ENCODE measurements around the gene PSMB5. TPM values are rescaled to one million over a fixed set of nuclear protein-coding genes. Genes with fewer than 3 reads are reported as not detected.

Gene PSMB5
- polyA plus RNA-seq, 1 experiment = 304 TPM

GRCh38 chr14:23056956-23057756 is 22.5 kb upstream of the PSMB5 start, which contains the start of gene CDH24:
Gene CDH24, minus strand, starts transcription at chr14:23057520. Its CDS starts 1,787 bp downstream, at chr14:23055733.
- TF ChIP-seq CTCF (IDR thresholded peaks at IDR 0.05; ENCODE audit: insufficient read depth, low read depth, low read length) = no peak
- DNase-seq (ENCODE audit: low read depth) = no peak
- Histone ChIP-seq H3K27me3 (ENCODE audit: control insufficient read depth, insufficient read depth, low read length) (no peaks in the 10 kb centered on the region), H3K4me3 (ENCODE audit: low read depth, low read length) (peak within 1 kb of the TSS; percentile 52), H3K36me3 (ENCODE audit: control insufficient read depth, insufficient read depth, low read length) (peaks cover 21% of the 10 kb centered on the region)
- ChIA-PET CTCF (interaction anchor here (0.6 to 19.2 kb wide), 49 partner anchors 10 to 500 kb away, joined by 3 to 539 read pairs (median 6); partner anchors contain the start of genes ACIN1, AJUBA, C14orf119 and HAUS4), POLR2A (interaction anchor here (0.6 to 0.7 kb wide), 2 partner anchors 91 to 138 kb away, joined by 3 read pairs; partner anchors contain the start of gene RBM23)

DNA sequence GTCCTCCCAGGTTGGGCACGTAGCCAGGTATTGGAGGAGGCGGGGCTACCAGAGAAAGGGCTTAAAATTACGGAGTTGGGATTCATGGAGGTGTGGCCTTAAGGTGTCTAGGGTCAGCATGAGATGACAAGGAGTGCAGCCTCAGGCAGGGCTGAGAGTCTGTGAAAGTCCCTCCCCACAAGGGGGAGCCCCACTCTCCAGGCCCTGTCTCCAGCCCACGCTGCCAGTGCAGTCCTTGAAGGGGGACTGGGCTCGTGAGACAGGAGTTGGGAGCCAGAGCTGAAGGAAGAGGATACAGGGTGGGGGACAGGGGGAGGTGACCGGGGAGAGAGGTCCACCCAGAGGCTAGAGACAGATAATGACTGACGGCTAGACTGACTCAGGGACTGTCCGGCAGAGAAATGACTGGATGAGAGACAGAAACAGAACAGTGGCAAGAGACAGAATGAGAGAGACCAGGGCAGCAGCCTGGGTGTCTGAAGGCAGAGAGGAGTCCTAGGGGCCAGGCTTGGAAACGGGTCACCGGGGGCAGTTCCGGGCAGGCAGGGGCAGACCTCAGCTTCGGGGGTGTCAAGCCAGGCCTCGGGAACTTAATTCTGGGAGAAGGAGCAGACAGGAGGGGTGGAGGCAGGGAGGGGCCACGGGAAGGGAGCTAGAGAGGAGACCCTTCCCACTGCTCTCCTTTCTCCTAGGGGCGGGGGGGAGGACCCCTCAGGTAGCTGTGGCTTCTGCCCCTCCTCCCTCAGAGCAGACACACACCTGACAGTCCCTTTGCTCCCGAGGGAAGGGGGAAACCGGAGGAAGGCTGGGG is 21.6 kb upstream of the PSMB5 start:
- peaks cover 21% of the 10 kb centered on the region for H3K36me3 ChIP-seq (ENCODE audit: control insufficient read depth, insufficient read depth, low read length)
- H3K4me3 ChIP-seq (ENCODE audit: low read depth, low read length) = peak overlapping the region; percentile 52
- POLR2A ChIA-PET = interaction anchor here (0.6 kb wide), 1 partner anchor 79 kb away, joined by 9 read pairs; no protein-coding TSS in a partner anchor
- no peak for DNase-seq (ENCODE audit: low read depth)
- no peaks in the 10 kb centered on the region for H3K27me3 ChIP-seq (ENCODE audit: control insufficient read depth, insufficient read depth, low read length)
- TF ChIP-seq CTCF (IDR thresholded peaks at IDR 0.05; ENCODE audit: insufficient read depth, low read depth, low read length) = peak; percentile 95
- CTCF ChIA-PET = interaction anchor here (0.5 to 19.2 kb wide), 20 partner anchors 9 to 129 kb away, joined by 3 to 539 read pairs (median 4); partner anchors contain the start of genes AJUBA, HAUS4, PRMT5 and PSMB11

DNA sequence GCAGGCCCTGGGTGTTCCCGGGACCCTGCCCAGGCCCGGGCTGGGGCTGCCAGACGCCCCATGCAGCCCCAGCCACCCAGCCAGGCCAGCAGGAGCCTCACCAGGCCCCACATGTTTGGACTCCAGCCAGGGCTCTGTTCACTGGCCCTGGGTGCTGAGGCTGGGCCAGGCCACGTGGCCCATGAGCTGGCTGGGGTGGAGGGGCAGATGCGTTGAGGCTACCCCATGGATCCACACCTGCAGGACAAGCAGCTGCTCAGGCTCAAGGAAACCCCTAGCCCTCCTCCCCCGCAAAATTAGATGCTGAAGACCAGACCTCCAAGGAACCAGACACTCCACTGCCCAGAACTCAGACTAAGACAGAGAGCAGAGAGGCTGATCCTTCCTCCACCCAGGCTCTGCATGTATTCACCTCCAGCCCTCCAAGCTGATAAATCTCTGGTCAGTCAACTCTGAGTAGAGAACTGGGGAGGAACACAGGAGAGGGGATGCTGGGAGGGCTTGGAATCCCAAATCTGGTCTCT is 21.0 kb upstream of the PSMB5 start:
- POLR2A ChIA-PET = interaction anchor here (0.6 kb wide), 1 partner anchor 78 kb away, joined by 9 read pairs; no protein-coding TSS in a partner anchor
- no peak overlapping the region for H3K4me3 ChIP-seq (ENCODE audit: low read depth, low read length)
- no peaks in the 10 kb centered on the region for H3K27me3 ChIP-seq (ENCODE audit: control insufficient read depth, insufficient read depth, low read length)
- no peak for DNase-seq (ENCODE audit: low read depth)
- no peak for TF ChIP-seq CTCF (IDR thresholded peaks at IDR 0.05; ENCODE audit: insufficient read depth, low read depth, low read length)
- CTCF ChIA-PET = interaction anchor here (0.5 to 19.2 kb wide), 20 partner anchors 9 to 129 kb away, joined by 3 to 539 read pairs (median 4); partner anchors contain the start of genes AJUBA, PRMT5 and PSMB11
- H3K36me3 ChIP-seq (ENCODE audit: control insufficient read depth, insufficient read depth, low read length) = peaks cover 15% of the 10 kb centered on the region

- POLR2A ChIA-PET = no interaction called here
- CTCF ChIA-PET = interaction anchor here (0.8 to 19.2 kb wide), 16 partner anchors 8 to 125 kb away, joined by 3 to 539 read pairs (median 6); partner anchors contain the start of genes AJUBA, PRMT5 and PSMB11
- DNase-seq (ENCODE audit: low read depth) = no peak
Observed at GRCh38 chr14:23055147-23055550, 20.4 kb upstream of the PSMB5 start.

More at GRCh38 chr14:23055147-23055550, 20.4 kb upstream of the PSMB5 start:
- peaks cover 12% of the 10 kb centered on the region for H3K36me3 ChIP-seq (ENCODE audit: control insufficient read depth, insufficient read depth, low read length)
- no peaks in the 10 kb centered on the region for H3K27me3 ChIP-seq (ENCODE audit: control insufficient read depth, insufficient read depth, low read length)
- no peak overlapping the region for H3K4me3 ChIP-seq (ENCODE audit: low read depth, low read length)
- no peak for TF ChIP-seq CTCF (IDR thresholded peaks at IDR 0.05; ENCODE audit: insufficient read depth, low read depth, low read length)
